PC-9 (cell line): ENCODE results near the gene MKNK2. TPM values are rescaled to one million over a fixed set of nuclear protein-coding genes. Genes with fewer than 3 reads are reported as not detected.

Experiments used
- BruUV-seq: library from RNA; stranded (reverse); fragments of 400-500 nt; replicated peaks from 2 replicates; lab custom pipeline; 2021; lab: Mats Ljungman, UMichigan
- CTCF ChIA-PET: fragments of 300-600 bp; sonication (Branson Sonifier 250); formaldehyde crosslinking; loops from one replicate; lab custom pipeline; 2022; ENCODE audit warnings: antibody characterized with exemption; lab: Charles Lee
- POLR2A ChIA-PET: fragments of 300-600 bp; sonication (Branson Sonifier 250); formaldehyde crosslinking; loops from one replicate; lab custom pipeline; 2022; ENCODE audit warnings: antibody characterized with exemption; ENCODE audit not compliant: unreplicated experiment; lab: Charles Lee
- DNase-seq, 2 experiments: peaks; one replicate each; pipeline versions ENCODE4 v3.0.0 to v3.0.0-alpha.2; 2015 to 2022; ENCODE audit warnings: mixed read lengths in 1 of 2
- H2AFZ ChIP-seq: fragments of 200-600 bp; sonication (generic); 2 replicates; pipeline ENCODE4 v1.8.1; 2017; ENCODE audit warnings: antibody characterized with exemption
- H3F3A ChIP-seq: fragments of 200-600 bp; sonication (generic); 2 replicates; pipeline ENCODE4 v1.8.1; 2017; ENCODE audit warnings: antibody characterized with exemption, mild to moderate bottlenecking, low read depth; ENCODE audit not compliant: insufficient read depth
- H3K27ac ChIP-seq: fragments of 200-600 bp; sonication (generic); 2 replicates; pipeline ENCODE4 v1.6.1; 2016; ENCODE audit warnings: mixed run types
- H3K27me3 ChIP-seq: fragments of 200-600 bp; sonication (generic); 2 replicates; pipeline ENCODE4 v1.6.1; 2016; ENCODE audit warnings: low read depth, mixed run types; ENCODE audit not compliant: insufficient read depth
- H3K36me3 ChIP-seq: fragments of 200-600 bp; sonication (generic); 2 replicates; pipeline ENCODE4 v1.6.1; 2016; ENCODE audit warnings: low read depth, mixed run types
- H3K4me1 ChIP-seq: fragments of 200-600 bp; sonication (generic); replicated peaks from 2 replicates; pipeline ENCODE4 v1.6.1; 2016; ENCODE audit warnings: mixed run types; ENCODE audit not compliant: insufficient read depth
- H3K4me2 ChIP-seq: fragments of 200-600 bp; sonication (generic); 2 replicates; pipeline ENCODE4 v1.6.1; 2017; ENCODE audit warnings: mixed run types
- H3K4me3 ChIP-seq: fragments of 200-600 bp; sonication (generic); 2 replicates; pipeline ENCODE4 v1.6.1; 2016; ENCODE audit warnings: mixed run types
- H3K79me2 ChIP-seq: fragments of 200-600 bp; sonication (generic); 2 replicates; pipeline ENCODE4 v1.6.1; 2017; ENCODE audit warnings: low read depth, mixed run types
- H3K9me2 ChIP-seq: fragments of 200-600 bp; sonication (generic); 2 replicates; pipeline ENCODE4 v1.8.1; 2017; ENCODE audit warnings: mild to moderate bottlenecking; ENCODE audit not compliant: insufficient read depth
- H3K9me3 ChIP-seq: fragments of 200-600 bp; sonication (generic); 2 replicates; pipeline ENCODE4 v1.8.1; 2016; ENCODE audit warnings: low read depth; ENCODE audit not compliant: insufficient read depth
- H4K20me1 ChIP-seq: fragments of 200-600 bp; sonication (generic); 2 replicates; pipeline ENCODE4 v1.8.1; 2017; ENCODE audit not compliant: insufficient read depth
- CTCF ChIP-seq: fragments of 200-600 bp; sonication (generic); conservative IDR thresholded peaks from 2 replicates; pipeline ENCODE4 v1.6.1; 2017; ENCODE audit warnings: mixed run types, antibody characterized with exemption, mild to moderate bottlenecking, moderate library complexity
- EZH2 ChIP-seq: fragments of 200-600 bp; sonication (generic); IDR thresholded peaks from 2 replicates; pipeline ENCODE4 v1.8.0; 2017; ENCODE audit warnings: antibody characterized with exemption, low read depth
- intact Hi-C: fragments of 100-400 bp; cut with micrococcal nuclease; formaldehyde crosslinking; loops from one replicate; pipeline ENCODE4 v1.10.0; 2022; ENCODE audit not compliant: unreplicated experiment
- total RNA-seq: library from RNA; stranded (reverse); gene quantifications from 2 replicates; pipeline ENCODE4 v1.2.3, GENCODE V29; 2021

MKNK2 gene
- total RNA-seq, 1 experiment from 2014 or later: 132 TPM

DNA sequence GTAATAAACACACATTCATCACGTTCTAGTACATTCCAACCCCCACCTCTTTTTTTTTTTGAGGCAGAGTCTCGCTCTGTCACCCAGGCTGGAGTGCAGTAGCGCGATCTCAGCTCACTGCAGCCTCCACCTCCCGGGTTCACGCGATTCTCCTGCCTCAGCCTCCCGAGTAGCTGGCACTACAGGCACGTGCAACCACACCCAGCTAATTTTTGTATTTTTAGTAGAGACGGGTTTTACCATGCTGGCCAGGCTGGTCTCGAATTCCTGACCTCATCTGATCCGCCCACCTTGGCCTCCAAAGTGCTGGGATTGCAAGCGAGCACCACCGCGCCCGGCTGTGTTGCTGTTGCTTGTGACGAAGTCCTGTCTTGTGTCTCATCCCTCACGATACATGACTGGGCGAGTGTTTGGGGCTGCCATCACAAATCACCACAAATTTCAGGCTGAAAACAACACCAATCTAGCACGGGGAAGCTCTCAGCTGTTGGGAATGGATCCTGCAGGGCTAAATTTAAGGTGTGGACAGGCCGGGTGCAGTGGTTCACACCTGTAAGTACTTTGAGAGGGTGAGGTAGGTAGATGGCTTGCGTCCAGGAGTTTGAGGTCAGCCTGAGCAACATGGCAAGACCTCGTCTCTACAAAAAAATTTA lies 29.4 kb upstream of the MKNK2 start:
- Histone ChIP-seq H3K79me2 (no peaks in the 10 kb centered on the region), H3K27me3 (no peaks in the 10 kb centered on the region), H2AFZ (no peak overlapping the region), H3K27ac (no peak overlapping the region), H3K4me2 (no peak overlapping the region), H3K9me3 (no peaks in the 10 kb centered on the region), H3K9me2 (no peaks in the 10 kb centered on the region), H3K4me3 (no peak overlapping the region), H3F3A (no peaks in the 10 kb centered on the region), H3K36me3 (no peaks in the 10 kb centered on the region), H4K20me1 (no peaks in the 10 kb centered on the region), H3K4me1 (no peaks in the 10 kb centered on the region)
- intact Hi-C loops: no loop called here
- POLR2A ChIA-PET: no interaction called here
- no peak for DNase-seq
- no TSS peak for BruUV-seq
- CTCF ChIA-PET: no interaction called here
- no peak for TF ChIP-seq CTCF
- no peak for TF ChIP-seq EZH2

DNA sequence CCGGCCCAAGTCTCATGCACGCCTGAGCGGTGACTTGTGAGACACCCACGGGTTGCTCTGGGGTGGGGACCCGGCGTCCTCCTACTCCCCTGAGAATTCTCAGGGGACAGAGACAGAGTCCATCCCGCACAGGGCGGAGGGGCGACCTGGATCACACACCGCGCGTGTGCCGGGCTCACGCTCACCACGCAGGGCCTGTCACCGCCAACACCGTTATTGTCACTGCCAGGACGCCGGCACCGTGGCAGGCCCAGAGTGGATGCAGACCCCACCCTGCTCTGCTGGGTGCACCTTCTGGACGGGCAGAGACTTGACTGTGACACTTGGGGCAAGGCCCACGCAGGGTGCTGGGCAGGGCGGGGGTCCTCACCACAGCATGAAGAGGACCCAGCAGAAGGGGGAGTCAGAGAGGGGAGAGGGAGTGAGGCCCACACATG lies 28.8 kb upstream of the MKNK2 start:
- intact Hi-C loops: no loop called here
- Histone ChIP-seq H3F3A (no peaks in the 10 kb centered on the region), H3K4me2 (no peak overlapping the region), H3K4me3 (no peak overlapping the region), H3K27ac (no peak overlapping the region), H3K79me2 (no peaks in the 10 kb centered on the region), H3K36me3 (no peaks in the 10 kb centered on the region), H3K9me2 (no peaks in the 10 kb centered on the region), H3K27me3 (no peaks in the 10 kb centered on the region), H2AFZ (no peak overlapping the region), H3K9me3 (no peaks in the 10 kb centered on the region), H4K20me1 (no peaks in the 10 kb centered on the region), H3K4me1 (no peaks in the 10 kb centered on the region)
- TF ChIP-seq EZH2 (no peak), CTCF (no peak)
- no TSS peak for BruUV-seq
- no peak for DNase-seq
- ChIA-PET CTCF (no interaction called here), POLR2A (no interaction called here)

GRCh38 chr19:2079076-2079864 lies 28.2 kb upstream of the MKNK2 start:
- TF ChIP-seq CTCF: no peak
- TF ChIP-seq EZH2: no peak
- CTCF ChIA-PET: no interaction called here
- BruUV-seq: no TSS peak

More at GRCh38 chr19:2079076-2079864, 28.2 kb upstream of the MKNK2 start:
- Histone ChIP-seq H3K79me2 (no peaks in the 10 kb centered on the region), H3K27me3 (no peaks in the 10 kb centered on the region), H3K4me1 (no peaks in the 10 kb centered on the region), H3K9me2 (no peaks in the 10 kb centered on the region), H3K36me3 (no peaks in the 10 kb centered on the region), H3K9me3 (no peaks in the 10 kb centered on the region), H3K4me2 (no peak overlapping the region), H2AFZ (no peak overlapping the region), H3K4me3 (no peak overlapping the region), H4K20me1 (no peaks in the 10 kb centered on the region), H3K27ac (no peak overlapping the region), H3F3A (no peaks in the 10 kb centered on the region)
- POLR2A ChIA-PET: no interaction called here
- no peak for DNase-seq
- intact Hi-C loops: no loop called here
